Breast epithelium (tissue), 4 donors: ENCODE measurements around the gene FRS3. TPM values are rescaled to one million over a fixed set of nuclear protein-coding genes. Genes with fewer than 3 reads are reported as not detected.

Source experiments
- DNase-seq, 2 donors: peaks; one replicate each; pipeline ENCODE4 v3.0.0-alpha.2; 2019; ENCODE audit warnings: low spot score in 2 of 2
- H3K27ac ChIP-seq, 2 donors: fragments of 200-600 bp; sonication (generic) in 1 of 2; one replicate each; pipeline ENCODE4 v1.5.1; 2016 to 2019; ENCODE audit warnings: mild to moderate bottlenecking in 1 of 2
- H3K27me3 ChIP-seq, 2 donors: fragments of 200-600 bp; sonication (generic) in 1 of 2; one replicate each; pipeline versions ENCODE4 v1.5.1 to v1.6.0; 2017 to 2019; ENCODE audit warnings: control low read depth in 1 of 2, mild to moderate bottlenecking in 1 of 2
- H3K36me3 ChIP-seq: fragments of 200-600 bp; one replicate; pipeline ENCODE4 v1.5.1; 2019
- H3K4me1 ChIP-seq, 2 donors: fragments of 200-600 bp; sonication (generic); one replicate each; pipeline ENCODE4 v1.5.1; 2016 to 2019; ENCODE audit warnings: control low read depth in 1 of 2
- H3K4me3 ChIP-seq, 3 donors: fragments of 200-600 bp; sonication (generic); 1 replicate in 2 of 3; 2 replicates in 1 of 3; pipeline ENCODE4 v1.5.1; 2016 to 2019; ENCODE audit warnings: mild to moderate bottlenecking in 3 of 3, moderate library complexity in 2 of 3
- H3K9me3 ChIP-seq, 2 donors: fragments of 200-600 bp; sonication (generic) in 1 of 2; one replicate each; pipeline ENCODE4 v1.5.1; 2016 to 2019; ENCODE audit warnings: control low read depth in 1 of 2
- CTCF ChIP-seq, 3 donors: fragments of 450-650 bp; IDR thresholded peaks; one replicate each; pipeline ENCODE4 v1.5.1; 2016 to 2017; ENCODE audit warnings: antibody characterized with exemption in 3 of 3, mild to moderate bottlenecking in 3 of 3, moderate library complexity in 3 of 3
- POLR2A ChIP-seq: fragments of 450-650 bp; IDR thresholded peaks from one replicate; pipeline ENCODE4 v1.6.1; 2016; ENCODE audit warnings: antibody characterized with exemption, mild to moderate bottlenecking, moderate library complexity
- POLR2AphosphoS5 ChIP-seq, 3 donors: sonication (generic); formaldehyde crosslinking; IDR thresholded peaks; one replicate each; pipeline ENCODE4 v1.6.1; 2017; ENCODE audit warnings: antibody characterized with exemption in 3 of 3
- intact Hi-C: fragments of 100-400 bp; cut with DNase I; formaldehyde crosslinking; loops from one replicate; pipeline ENCODE4 v1.15.1; 2023; ENCODE audit warnings: low total_unique reads
- total RNA-seq, 3 donors: library from RNA; depleted of rRNA; stranded (reverse); fragments of >200 nt; gene quantifications; one replicate each; pipeline ENCODE4 v1.1.0, GENCODE V29; 2016

The FRS3 gene
- total RNA-seq, 3 donors from 2014 or later, result 3.5 to 4.3 (median 3.8) TPM

- H3K36me3 ChIP-seq, result no peaks in the 10 kb centered on the region
- no peaks in the 10 kb centered on the region for H3K27me3 ChIP-seq
- peaks cover 5 to 6% of the 10 kb centered on the region in 2 donors for H3K4me1 ChIP-seq
- H3K9me3 ChIP-seq, result no peaks in the 10 kb centered on the region
- no peak for DNase-seq
- H3K27ac ChIP-seq, result peak within 1 kb of the TSS; percentile 71 to 82
- peak within 1 kb of the TSS; percentile 77 to 81 (median 77) for H3K4me3 ChIP-seq
- intact Hi-C loops, result loop anchor here (2.0 to 10.0 kb wide), 3 partner anchors 76 to 267 kb away; no protein-coding TSS in a partner anchor
- no peak for TF ChIP-seq POLR2A
- no peak for TF ChIP-seq CTCF (IDR thresholded peaks at IDR 0.05)
- no peak for TF ChIP-seq POLR2AphosphoS5 (IDR thresholded peaks at IDR 0.05)
Measured at GRCh38 chr6:41780551-41781365, 1.1 kb upstream of the FRS3 start, which contains the start of gene PRICKLE4. TSS of gene PRICKLE4 (plus strand) at chr6:41780782. CDS start at chr6:41783474, 2,692 bp downstream.

GRCh38 chr6:41779336-41779735 lies 364 bp downstream of the FRS3 start:
- H3K36me3 ChIP-seq, result peaks cover 4% of the 10 kb centered on the region
- H3K4me1 ChIP-seq, result peaks cover 5% of the 10 kb centered on the region in 2 donors
- intact Hi-C loops, result no loop called here
- H3K27me3 ChIP-seq, result no peaks in the 10 kb centered on the region
- H3K9me3 ChIP-seq, result no peaks in the 10 kb centered on the region
- DNase-seq, result no peak
- peak overlapping the region in 1 of 2 donors; percentile 82 for H3K27ac ChIP-seq
- peak overlapping the region; percentile 77 to 81 (median 77) for H3K4me3 ChIP-seq
- TF ChIP-seq POLR2AphosphoS5 (IDR thresholded peaks at IDR 0.05) (no peak), POLR2A (no peak), CTCF (IDR thresholded peaks at IDR 0.05) (no peak)

- Histone ChIP-seq H3K4me3 (peak overlapping the region; percentile 77 to 81 (median 77)), H3K4me1 (peaks cover 5% of the 10 kb centered on the region in 2 donors), H3K9me3 (no peaks in the 10 kb centered on the region), H3K27me3 (no peaks in the 10 kb centered on the region), H3K36me3 (peaks cover 5% of the 10 kb centered on the region), H3K27ac (peak overlapping the region in 1 of 2 donors; percentile 82)
- intact Hi-C loops, result no loop called here
- no peak for TF ChIP-seq POLR2AphosphoS5 (IDR thresholded peaks at IDR 0.05)
- DNase-seq, result no peak
Measured at GRCh38 chr6:41778895-41779294, 805 bp downstream of the FRS3 start.

- intact Hi-C loops, result no loop called here
- H3K4me1 ChIP-seq, result peaks cover 5% of the 10 kb centered on the region in 2 donors
- TF ChIP-seq CTCF (IDR thresholded peaks at IDR 0.05), result no peak
- no peak for TF ChIP-seq POLR2A
- TF ChIP-seq POLR2AphosphoS5 (IDR thresholded peaks at IDR 0.05), result no peak
- peaks cover 5% of the 10 kb centered on the region for H3K36me3 ChIP-seq
- DNase-seq, result no peak
- H3K27me3 ChIP-seq, result no peaks in the 10 kb centered on the region
- H3K4me3 ChIP-seq, result no peak overlapping the region
- no peaks in the 10 kb centered on the region for H3K9me3 ChIP-seq
- H3K27ac ChIP-seq, result no peak overlapping the region
Measured at GRCh38 chr6:41777551-41778285, 2.0 kb downstream of the FRS3 start.

- intact Hi-C loops, result no loop called here
- no peak overlapping the region for H3K4me3 ChIP-seq
- H3K27me3 ChIP-seq, result no peaks in the 10 kb centered on the region
Measured at GRCh38 chr6:41775293-41775882, 4.3 kb downstream of the FRS3 start.

More at GRCh38 chr6:41775293-41775882, 4.3 kb downstream of the FRS3 start:
- Histone ChIP-seq H3K4me1 (no peaks in the 10 kb centered on the region), H3K9me3 (no peaks in the 10 kb centered on the region), H3K36me3 (peaks cover 11% of the 10 kb centered on the region), H3K27ac (no peak overlapping the region)
- TF ChIP-seq CTCF (IDR thresholded peaks at IDR 0.05) (no peak), POLR2A (no peak), POLR2AphosphoS5 (IDR thresholded peaks at IDR 0.05) (no peak)
- no peak for DNase-seq
